Heart left ventricle (tissue), 16 donors: Measurements from ENCODE around the gene GPR84. TPM values are rescaled to one million over a fixed set of nuclear protein-coding genes. Genes with fewer than 3 reads are reported as not detected.
A peak's percentile ranks its signal among the peaks of the same experiment; 100 is the strongest.

ENCODE experiments used
- ATAC-seq, 4 donors: fragments of 200-7000 bp; cut with Tn5 transposase; one replicate each; pipeline ENCODE4 v1.9.1; 2020 to 2022; ENCODE audit warnings: moderate library complexity in 4 of 4, mild to moderate bottlenecking in 3 of 4, moderate number of reproducible peaks in 1 of 4
- DNase-seq, 5 donors: peaks; one replicate each; pipeline ENCODE4 v3.0.0-alpha.2; 2020
- H3K27ac ChIP-seq, 12 donors: fragments of 200-600 bp; sonication (generic) in 4 of 12; one replicate each; pipeline versions ENCODE4 v1.5.0 to v1.8.0; 2016 to 2022; ENCODE audit warnings: mild to moderate bottlenecking in 2 of 12
- H3K27me3 ChIP-seq, 9 donors: fragments of 200-600 bp; sonication (generic) in 2 of 9; one replicate each; pipeline versions ENCODE4 v1.5.1 to v1.8.0; 2016 to 2022; ENCODE audit warnings: mild to moderate bottlenecking in 3 of 9
- H3K36me3 ChIP-seq, 9 donors: fragments of 200-600 bp; sonication (generic) in 2 of 9; one replicate each; pipeline versions ENCODE4 v1.5.0 to v1.8.0; 2018 to 2022; ENCODE audit warnings: mild to moderate bottlenecking in 2 of 9
- H3K4me1 ChIP-seq, 12 donors: fragments of 200-600 bp; sonication (generic) in 4 of 12; one replicate each; pipeline versions ENCODE4 v1.5.0 to v1.8.0; 2016 to 2022; ENCODE audit warnings: mild to moderate bottlenecking in 3 of 12
- H3K4me3 ChIP-seq, 12 donors: fragments of 200-600 bp; sonication (generic) in 4 of 12; one replicate each; pipeline versions ENCODE4 v1.5.0 to v1.8.0; 2017 to 2022; ENCODE audit warnings: mild to moderate bottlenecking in 9 of 12, moderate library complexity in 4 of 12
- H3K9me3 ChIP-seq, 12 donors: fragments of 200-600 bp; sonication (generic) in 4 of 12; one replicate each; pipeline versions ENCODE4 v1.5.0 to v1.8.0; 2016 to 2022; ENCODE audit warnings: mild to moderate bottlenecking in 1 of 12
- POLR2A ChIP-seq, 2 donors: fragments of 450-650 bp; IDR thresholded peaks; one replicate each; pipeline ENCODE4 v1.6.1; 2017; ENCODE audit warnings: antibody characterized with exemption in 2 of 2, mild to moderate bottlenecking in 2 of 2, moderate library complexity in 2 of 2
- WGBS, 4 donors: extraction: QIAGEN DNeasy Blood & Tissue Kit in 2 of 4; methylation state at CpG; one replicate each; pipeline versions ENCODE4 v1.1.5 to v1.1.7; 2013 to 2018; 5-methylcytosine and 5-hydroxymethylcytosine counted together
- intact Hi-C, 10 donors: fragments of 100-400 bp; cut with DNase I; formaldehyde crosslinking; loops; one replicate each; pipeline versions ENCODE4 v1.11.1 to v1.14.2; 2022
- polyA plus RNA-seq, 2 donors: library from polyadenylated mRNA; stranded (reverse); fragments of 200-250 nt; gene quantifications; one replicate each; pipeline ENCODE4 v1.2.3, GENCODE V29; 2013
- total RNA-seq, 9 donors: library from RNA; depleted of rRNA in 2 of 9; stranded (reverse); fragments of >200 nt in 2 of 9; fragmentation: NEBNext Ultra II Directional in 3 of 9; extraction: Animal tissue kit (Norgen Biotek cat#: 25700) in 3 of 9; gene quantifications; one replicate each; pipeline versions ENCODE4 v1.1.0 to v1.2.4, GENCODE V29; 2016 to 2023
- TF ChIP-seq, protein P1 (sequence below), 12 donors: fragments of 200-600 bp; sonication (generic) in 4 of 12; IDR thresholded peaks; one replicate each; pipeline versions ENCODE4 v1.5.0 to v1.8.0; 2018 to 2022; ENCODE audit warnings: antibody characterized with exemption in 12 of 12, mild to moderate bottlenecking in 5 of 12
- donor health status: ischemic (EF 13 %, LVEDD 7.1; RV severe dilation, severe dysfunction).
- donor health status: healthy with polysubstance abuse.
- donor health status: DM: no; HTN: yes; CAD: no.
- donor health status: DM: no; HTN: no; CAD: no.
- donor health status: ischemic (EF 25% LVEDD 6.9; RV normal size, moderate dysfunction).
- donor health status: ischemic (EF 25% LVEDD 5.7; RV mildly dilated, moderate dysfunction).
- donor health status: healthy.
- donor health status: DM: yes; HTN: yes; CAD: no.
- donor health status: ischemic (EF 35%, LVEDD 5.7; RV mildly dilated, moderate dysfunction).
- donor health status: nonischemic (EF 11% LVEDD 7.7; RV severe dilation, severe dysfunction).
- donor health status: DM: yes; HTN: yes; CAD: no.
- donor health status: PGD.
- donor health status: ischemic (EF 29% LVEDD 5.4; RV normal size, mild dysfunction).
- donor health status: nonischemic (EF 23%, LVEDD 6.1; RV moderate dilation, normal function).

Gene GPR84
- total and polyA plus RNA-seq, 11 donors = 0.21 to 4.4 (median 0.37) TPM; not detected in 6

DNA sequence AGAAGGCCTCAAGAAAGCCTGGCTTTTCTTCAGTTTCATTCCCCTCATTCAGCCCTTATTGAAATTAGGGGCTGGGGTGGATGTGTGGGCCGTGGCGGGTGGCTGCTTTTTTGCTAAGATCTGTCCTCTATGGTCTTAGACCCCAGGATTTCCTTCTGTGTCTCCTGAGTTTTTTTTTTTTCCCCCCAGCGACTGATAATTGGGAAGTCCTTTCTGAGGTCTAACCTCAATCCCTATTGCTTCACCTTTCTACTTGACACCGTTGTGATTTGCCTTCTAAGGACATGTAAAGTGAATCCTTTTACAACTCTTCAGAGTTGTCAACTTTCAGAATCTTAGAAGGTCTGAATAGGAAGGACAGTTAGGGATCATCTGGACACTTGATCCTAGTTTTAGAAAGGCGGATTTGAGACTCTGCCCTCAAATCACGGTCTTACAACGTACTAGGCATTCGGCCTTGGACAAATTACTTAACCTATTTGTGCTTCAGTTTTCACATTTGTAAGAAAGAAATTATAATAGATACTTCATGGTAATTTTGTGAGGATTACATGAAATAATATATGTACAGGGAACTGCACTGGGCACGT, 4.4 kb downstream of the GPR84 start:
- Histone ChIP-seq H3K4me1 (peaks cover 0 to 50% (median 13%) of the 10 kb centered on the region in 12 donors), H3K27ac (peak overlapping the region; percentile 53 to 96 (median 90)), H3K36me3 (no peaks in the 10 kb centered on the region), H3K9me3 (no peaks in the 10 kb centered on the region), H3K4me3 (peak overlapping the region in 11 of 12 donors; percentile 32 to 86 (median 69)), H3K27me3 (no peaks in the 10 kb centered on the region)
- DNase-seq = no peak
- TF ChIP-seq, protein P1, sequence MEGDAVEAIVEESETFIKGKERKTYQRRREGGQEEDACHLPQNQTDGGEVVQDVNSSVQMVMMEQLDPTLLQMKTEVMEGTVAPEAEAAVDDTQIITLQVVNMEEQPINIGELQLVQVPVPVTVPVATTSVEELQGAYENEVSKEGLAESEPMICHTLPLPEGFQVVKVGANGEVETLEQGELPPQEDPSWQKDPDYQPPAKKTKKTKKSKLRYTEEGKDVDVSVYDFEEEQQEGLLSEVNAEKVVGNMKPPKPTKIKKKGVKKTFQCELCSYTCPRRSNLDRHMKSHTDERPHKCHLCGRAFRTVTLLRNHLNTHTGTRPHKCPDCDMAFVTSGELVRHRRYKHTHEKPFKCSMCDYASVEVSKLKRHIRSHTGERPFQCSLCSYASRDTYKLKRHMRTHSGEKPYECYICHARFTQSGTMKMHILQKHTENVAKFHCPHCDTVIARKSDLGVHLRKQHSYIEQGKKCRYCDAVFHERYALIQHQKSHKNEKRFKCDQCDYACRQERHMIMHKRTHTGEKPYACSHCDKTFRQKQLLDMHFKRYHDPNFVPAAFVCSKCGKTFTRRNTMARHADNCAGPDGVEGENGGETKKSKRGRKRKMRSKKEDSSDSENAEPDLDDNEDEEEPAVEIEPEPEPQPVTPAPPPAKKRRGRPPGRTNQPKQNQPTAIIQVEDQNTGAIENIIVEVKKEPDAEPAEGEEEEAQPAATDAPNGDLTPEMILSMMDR (IDR thresholded peaks at IDR 0.05) = no peak
- no peak for TF ChIP-seq POLR2A (IDR thresholded peaks at IDR 0.05)
- no peak for ATAC-seq
- intact Hi-C loops = loop anchor here (1.0 to 10.0 kb wide), 12 partner anchors 35 to 143 kb away; partner anchors contain the start of genes COPZ1 (in 3 of the 10), CBX5 (in 2 of the 10) and HNRNPA1 (in 2 of the 10)
- 42 to 54% (median 47%) methylated on average over 9 of the region's 9 CpGs for WGBS, 4 donors

DNA sequence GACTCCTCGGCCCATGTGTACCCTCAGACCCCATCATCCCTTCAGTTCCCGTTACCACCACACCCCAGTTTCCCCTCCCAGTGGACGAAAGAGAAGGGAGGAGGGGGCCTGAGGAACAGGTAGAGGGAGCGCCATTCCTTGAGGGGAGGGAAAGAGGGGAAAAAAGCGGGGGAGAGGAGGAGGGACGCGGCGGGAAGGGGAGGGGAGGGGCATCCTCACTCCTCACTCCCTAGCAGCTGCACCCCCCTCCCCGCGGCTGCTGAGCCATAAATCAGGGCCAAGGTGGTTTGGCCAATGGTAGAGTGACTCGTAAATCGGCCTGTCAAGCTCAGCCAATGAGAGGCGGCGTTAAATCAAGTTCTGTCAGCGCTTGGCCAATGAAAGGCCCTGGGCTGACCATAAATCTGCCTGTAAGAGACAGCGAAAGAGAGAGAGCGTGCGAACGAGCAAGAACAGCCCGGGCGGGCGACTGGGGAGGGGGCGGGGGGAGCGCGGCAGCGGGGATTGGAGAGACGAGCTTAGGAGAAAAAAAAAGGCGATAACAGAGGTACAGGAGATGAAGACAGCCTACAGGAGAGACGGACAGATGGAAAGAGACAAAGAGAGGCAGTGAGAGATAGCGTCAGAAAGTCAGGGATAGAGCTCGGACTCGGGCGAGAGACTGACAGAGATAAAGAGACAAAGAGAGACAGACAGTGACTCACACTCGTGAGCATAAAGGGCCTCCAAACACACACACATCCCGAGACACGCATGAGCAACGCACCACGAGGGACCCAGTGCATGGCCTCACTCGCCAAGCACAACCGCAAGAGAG, 5.1 kb downstream of the GPR84 start:
- TF ChIP-seq, protein P1 (IDR thresholded peaks at IDR 0.05) = no peak
- TF ChIP-seq POLR2A (IDR thresholded peaks at IDR 0.05) = peak in 1 of 2 donors; percentile 56
- H3K4me1 ChIP-seq = peaks cover 0 to 43% (median 13%) of the 10 kb centered on the region in 12 donors
- WGBS, 4 donors = 0 to 2% (median 1%) methylated on average over 40 of the region's 40 CpGs

DNA sequence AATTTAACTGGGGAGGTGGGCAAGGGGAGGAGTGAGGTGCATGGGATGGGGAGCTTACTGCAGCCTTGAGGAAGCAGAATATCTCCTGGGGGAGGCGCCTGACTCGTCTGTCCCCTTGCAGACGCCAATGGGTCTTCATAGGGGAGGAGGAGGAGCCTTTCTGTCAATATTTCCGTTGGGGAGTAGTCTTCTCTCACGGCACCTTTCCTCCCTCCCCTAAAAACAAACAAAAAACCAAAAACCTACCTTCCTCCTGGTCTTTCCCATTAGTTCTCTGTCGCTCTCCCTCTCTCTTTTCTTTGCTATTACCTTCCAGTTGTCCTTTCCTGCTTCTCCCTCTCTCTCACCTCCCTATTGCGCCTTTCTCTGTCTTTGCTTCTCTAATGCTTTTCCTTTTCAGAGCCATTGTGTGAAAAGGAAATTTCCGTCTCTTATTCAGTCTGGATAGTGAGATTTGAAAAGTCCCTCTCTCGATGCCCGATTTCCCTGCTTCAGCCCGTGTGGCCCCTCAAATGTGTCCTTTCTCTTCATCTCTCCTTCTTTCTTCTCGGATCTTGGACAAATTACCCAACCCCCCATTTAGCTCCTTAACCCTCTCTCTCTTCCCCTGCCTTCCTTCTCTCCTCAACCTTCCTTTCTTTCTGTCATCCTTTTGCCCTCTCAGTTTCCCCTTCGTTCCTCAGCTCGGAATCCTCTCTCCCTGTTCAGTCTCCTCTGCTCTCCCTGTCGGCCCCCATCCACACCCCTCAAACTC, 5.9 kb downstream of the GPR84 start:
- TF ChIP-seq POLR2A (IDR thresholded peaks at IDR 0.05) = no peak
- TF ChIP-seq, protein P1 (IDR thresholded peaks at IDR 0.05) = no peak
- intact Hi-C loops = loop anchor here in 5 of 10 donors (2.0 to 10.0 kb wide), 6 partner anchors 34 to 141 kb away; partner anchors contain the start of genes CBX5 (in 2 of the 5), COPZ1 (in 2 of the 5) and HNRNPA1 (in 2 of the 5)
- no peak for ATAC-seq
- H3K4me1 ChIP-seq = peaks cover 0 to 36% (median 14%) of the 10 kb centered on the region in 12 donors
- H3K4me3 ChIP-seq = peak overlapping the region; percentile 24 to 86 (median 68)
- WGBS, 4 donors = 8 to 10% (median 9%) methylated on average over 15 of the region's 15 CpGs
- DNase-seq = no peak
- no peaks in the 10 kb centered on the region for H3K36me3 ChIP-seq
- H3K27ac ChIP-seq = peak overlapping the region; percentile 53 to 96 (median 88)
- H3K9me3 ChIP-seq = no peaks in the 10 kb centered on the region
- no peaks in the 10 kb centered on the region for H3K27me3 ChIP-seq

More for the DNA sequence above, 5.1 kb downstream of the GPR84 start:
- Histone ChIP-seq H3K9me3 (no peaks in the 10 kb centered on the region), H3K27ac (peak overlapping the region; percentile 53 to 96 (median 90)), H3K4me3 (peak overlapping the region; percentile 24 to 86 (median 68)), H3K27me3 (no peaks in the 10 kb centered on the region), H3K36me3 (no peaks in the 10 kb centered on the region)
- DNase-seq (peak; percentile 95 to 98 (median 97)), ATAC-seq (peak; percentile 95 to 97 (median 97))
- intact Hi-C loops = loop anchor here in 5 of 10 donors (1.0 to 10.0 kb wide), 8 partner anchors 34 to 142 kb away; partner anchors contain the start of genes COPZ1 (in 3 of the 5), CBX5 (in 2 of the 5) and HNRNPA1 (in 2 of the 5)
